Hepatocyte (in vitro differentiated cells): ENCODE measurements around the gene SAPCD1.
"Not testable (repeated sequence)": the region's sequence is repeated elsewhere in the genome, so short reads cannot be mapped to it uniquely, and the experiment has no call there.

Source experiments
- EZH2 ChIP-seq: fragments of 200-600 bp; sonication (generic); IDR thresholded peaks from 2 replicates; pipeline ENCODE4 v1.6.1; 2016; ENCODE audit warnings: antibody characterized with exemption, mild to moderate bottlenecking, borderline replicate concordance
- EZH2phosphoT487 ChIP-seq: fragments of 200-600 bp; sonication (generic); IDR thresholded peaks from one replicate; pipeline ENCODE4 v1.6.1; 2018; ENCODE audit warnings: antibody characterized with exemption, mild to moderate bottlenecking, low read depth, moderate library complexity; ENCODE audit not compliant: unreplicated experiment, severe bottlenecking
- TF ChIP-seq, protein P1 (sequence below): fragments of 200-600 bp; sonication (generic); IDR thresholded peaks from 2 replicates; pipeline ENCODE4 v1.5.1; 2016; ENCODE audit warnings: antibody characterized with exemption, mild to moderate bottlenecking; ENCODE audit not compliant: poor library complexity

DNA sequence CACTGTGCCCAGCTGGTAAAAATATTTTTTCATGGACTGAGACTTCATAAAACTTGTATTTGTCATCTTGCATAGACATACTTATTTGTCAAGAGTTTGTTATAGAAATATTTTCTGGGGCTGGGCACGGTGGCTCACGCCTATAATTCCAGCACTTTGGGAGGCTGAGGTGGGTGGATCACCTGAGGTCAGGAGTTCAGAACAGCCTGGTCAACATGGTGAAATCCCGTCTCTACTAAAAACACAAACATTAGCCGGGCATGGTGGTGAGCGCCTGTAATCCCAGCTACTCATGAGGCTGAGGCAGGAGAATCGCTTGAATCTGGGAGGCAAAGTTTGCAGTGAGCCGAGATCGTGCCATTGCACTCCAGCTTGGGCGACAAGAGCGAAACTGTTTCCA lies 46.1 kb downstream of the SAPCD1 start:
- TF ChIP-seq, protein P1, sequence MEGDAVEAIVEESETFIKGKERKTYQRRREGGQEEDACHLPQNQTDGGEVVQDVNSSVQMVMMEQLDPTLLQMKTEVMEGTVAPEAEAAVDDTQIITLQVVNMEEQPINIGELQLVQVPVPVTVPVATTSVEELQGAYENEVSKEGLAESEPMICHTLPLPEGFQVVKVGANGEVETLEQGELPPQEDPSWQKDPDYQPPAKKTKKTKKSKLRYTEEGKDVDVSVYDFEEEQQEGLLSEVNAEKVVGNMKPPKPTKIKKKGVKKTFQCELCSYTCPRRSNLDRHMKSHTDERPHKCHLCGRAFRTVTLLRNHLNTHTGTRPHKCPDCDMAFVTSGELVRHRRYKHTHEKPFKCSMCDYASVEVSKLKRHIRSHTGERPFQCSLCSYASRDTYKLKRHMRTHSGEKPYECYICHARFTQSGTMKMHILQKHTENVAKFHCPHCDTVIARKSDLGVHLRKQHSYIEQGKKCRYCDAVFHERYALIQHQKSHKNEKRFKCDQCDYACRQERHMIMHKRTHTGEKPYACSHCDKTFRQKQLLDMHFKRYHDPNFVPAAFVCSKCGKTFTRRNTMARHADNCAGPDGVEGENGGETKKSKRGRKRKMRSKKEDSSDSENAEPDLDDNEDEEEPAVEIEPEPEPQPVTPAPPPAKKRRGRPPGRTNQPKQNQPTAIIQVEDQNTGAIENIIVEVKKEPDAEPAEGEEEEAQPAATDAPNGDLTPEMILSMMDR = not testable (repeated sequence)
- not testable (repeated sequence) for TF ChIP-seq EZH2, EZH2phosphoT487
